SK-N-SH treated with all-trans-retinoic acid at 6 μM for 48 hours (cell line): ENCODE measurements around the gene PMS2.

Experiments used
- ATAC-seq: fragments of 200-7000 bp; cut with Tn5 transposase; 3 replicates; pipeline ENCODE4 v1.9.1; 2020; ENCODE audit warnings: mild to moderate bottlenecking, moderate library complexity
- ARNTL ChIP-seq: fragments of 450-650 bp; formaldehyde crosslinking; IDR thresholded peaks from 2 replicates; pipeline ENCODE4 v1.5.0; 2020; ENCODE audit warnings: low read depth, mild to moderate bottlenecking, moderate library complexity, borderline replicate concordance
- BACH2 ChIP-seq: fragments of 250-450 bp; sonication (Bioruptor Pico); IDR thresholded peaks from 2 replicates; pipeline ENCODE4 v1.9.0; 2021; ENCODE audit warnings: mild to moderate bottlenecking, borderline replicate concordance
- CSDC2 ChIP-seq: fragments of 250-450 bp; sonication (Bioruptor Pico); IDR thresholded peaks from 2 replicates; pipeline ENCODE4 v1.5.0; 2020; ENCODE audit warnings: mild to moderate bottlenecking, moderate library complexity
- ESRRG ChIP-seq: fragments of 250-450 bp; sonication (Bioruptor Pico); IDR thresholded peaks from 2 replicates; pipeline ENCODE4 v1.6.1; 2021; ENCODE audit warnings: mild to moderate bottlenecking
- GLIS3 ChIP-seq: fragments of 250-450 bp; sonication (Bioruptor Pico); IDR thresholded peaks from 2 replicates; pipeline ENCODE4 v1.5.0; 2020; ENCODE audit warnings: mild to moderate bottlenecking, moderate library complexity
- OSR1 ChIP-seq: fragments of 250-450 bp; sonication (Bioruptor Pico); IDR thresholded peaks from 2 replicates; pipeline ENCODE4 v1.8.0; 2022; ENCODE audit warnings: moderate library complexity, mild to moderate bottlenecking, inconsistent platforms
- PPARA ChIP-seq: fragments of 250-450 bp; sonication (Bioruptor Pico); IDR thresholded peaks from 2 replicates; pipeline ENCODE4 v1.5.0; 2020; ENCODE audit warnings: mild to moderate bottlenecking, borderline replicate concordance
- RARB ChIP-seq: fragments of 250-450 bp; sonication (Bioruptor Pico); IDR thresholded peaks from 2 replicates; pipeline ENCODE4 v1.8.0; 2021; ENCODE audit warnings: mild to moderate bottlenecking, moderate library complexity
- SNAI2 ChIP-seq: fragments of 250-450 bp; sonication (Bioruptor Pico); IDR thresholded peaks from 2 replicates; pipeline ENCODE4 v1.5.0; 2020; ENCODE audit warnings: mild to moderate bottlenecking, moderate library complexity
- TCF4 ChIP-seq: fragments of 250-450 bp; sonication (Bioruptor Pico); IDR thresholded peaks from 2 replicates; pipeline ENCODE4 v1.8.0; 2021; ENCODE audit warnings: mild to moderate bottlenecking, moderate library complexity, borderline replicate concordance
- TOX ChIP-seq: fragments of 250-450 bp; sonication (Bioruptor Pico); IDR thresholded peaks from 2 replicates; pipeline ENCODE4 v1.8.0; 2021; ENCODE audit warnings: mild to moderate bottlenecking, moderate library complexity, borderline replicate concordance
- ZC3H10 ChIP-seq: fragments of 250-450 bp; sonication (Bioruptor Pico); IDR thresholded peaks from 2 replicates; pipeline ENCODE4 v1.5.1; 2021; ENCODE audit warnings: mild to moderate bottlenecking, moderate library complexity
- ZFP3 ChIP-seq: fragments of 250-450 bp; sonication (Bioruptor Pico); IDR thresholded peaks from 2 replicates; pipeline ENCODE4 v1.5.0; 2020; ENCODE audit warnings: mild to moderate bottlenecking, moderate library complexity
- ZFP30 ChIP-seq: fragments of 450-650 bp; formaldehyde crosslinking; IDR thresholded peaks from 2 replicates; pipeline ENCODE4 v1.5.0; 2022; ENCODE audit warnings: mild to moderate bottlenecking, moderate library complexity
- ZNF565 ChIP-seq: fragments of 450-650 bp; formaldehyde crosslinking; conservative IDR thresholded peaks from 2 replicates; pipeline ENCODE4 v1.5.0; 2020; ENCODE audit warnings: low read depth, mild to moderate bottlenecking, moderate library complexity
- ZNF70 ChIP-seq: fragments of 450-650 bp; formaldehyde crosslinking; IDR thresholded peaks from 2 replicates; pipeline ENCODE4 v1.5.0; 2020; ENCODE audit warnings: mild to moderate bottlenecking, moderate library complexity
- ZNF8 ChIP-seq: fragments of 450-650 bp; formaldehyde crosslinking; IDR thresholded peaks from 2 replicates; pipeline ENCODE4 v1.5.0; 2020; ENCODE audit warnings: mild to moderate bottlenecking, moderate library complexity
- TF ChIP-seq, protein P1 (sequence below): fragments of 250-450 bp; sonication (Bioruptor Pico); IDR thresholded peaks from 2 replicates; pipeline ENCODE4 v1.8.0; 2021; ENCODE audit warnings: low read depth, mild to moderate bottlenecking, moderate library complexity, borderline replicate concordance
- TF ChIP-seq, protein P2 (sequence below): fragments of 250-450 bp; sonication (Bioruptor Pico); IDR thresholded peaks from 2 replicates; pipeline ENCODE4 v1.5.1; 2020; ENCODE audit warnings: low read depth, mild to moderate bottlenecking, moderate library complexity
- TF ChIP-seq, protein P3 (sequence below): fragments of 250-450 bp; sonication (Bioruptor Pico); IDR thresholded peaks from 2 replicates; pipeline ENCODE4 v1.5.0; 2020; ENCODE audit warnings: mild to moderate bottlenecking, moderate library complexity
- TF ChIP-seq, protein P4 (sequence below): fragments of 250-450 bp; sonication (Bioruptor Pico); IDR thresholded peaks from 2 replicates; pipeline ENCODE4 v1.8.0; 2020; ENCODE audit warnings: mild to moderate bottlenecking, moderate library complexity, borderline replicate concordance

PMS2 gene

DNA sequence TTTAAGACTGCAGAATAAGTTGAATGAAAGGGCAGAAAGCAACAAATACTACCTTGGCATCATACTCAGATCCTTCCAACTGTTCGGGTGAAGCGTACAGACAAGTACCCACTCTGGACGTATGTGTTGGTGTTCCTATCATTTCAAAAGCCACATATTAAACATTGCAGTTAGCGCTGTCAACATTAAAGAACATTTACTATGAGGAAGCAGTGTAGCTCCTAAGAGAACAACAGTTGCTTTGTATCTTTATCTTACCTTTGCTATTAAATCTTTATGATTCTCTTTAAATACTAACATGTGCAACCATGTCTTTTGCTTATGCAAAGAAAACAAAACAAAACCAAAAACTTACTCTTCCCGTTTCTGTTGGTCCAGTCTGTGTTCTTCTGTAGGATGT is 19.7 kb upstream of the PMS2 start:
- TF ChIP-seq TCF4 (no peak), GLIS3 (CRISPR knock-in tag) (no peak), ARNTL (CRISPR knock-in tag) (no peak), ZC3H10 (CRISPR knock-in tag) (no peak), OSR1 (CRISPR knock-in tag) (no peak), ZNF70 (CRISPR knock-in tag) (no peak), ZFP3 (no peak), TOX (CRISPR knock-in tag) (no peak), RARB (CRISPR knock-in tag) (no peak), SNAI2 (CRISPR knock-in tag) (no peak), PPARA (CRISPR knock-in tag) (no peak), BACH2 (CRISPR knock-in tag) (no peak)
- TF ChIP-seq, protein P1, sequence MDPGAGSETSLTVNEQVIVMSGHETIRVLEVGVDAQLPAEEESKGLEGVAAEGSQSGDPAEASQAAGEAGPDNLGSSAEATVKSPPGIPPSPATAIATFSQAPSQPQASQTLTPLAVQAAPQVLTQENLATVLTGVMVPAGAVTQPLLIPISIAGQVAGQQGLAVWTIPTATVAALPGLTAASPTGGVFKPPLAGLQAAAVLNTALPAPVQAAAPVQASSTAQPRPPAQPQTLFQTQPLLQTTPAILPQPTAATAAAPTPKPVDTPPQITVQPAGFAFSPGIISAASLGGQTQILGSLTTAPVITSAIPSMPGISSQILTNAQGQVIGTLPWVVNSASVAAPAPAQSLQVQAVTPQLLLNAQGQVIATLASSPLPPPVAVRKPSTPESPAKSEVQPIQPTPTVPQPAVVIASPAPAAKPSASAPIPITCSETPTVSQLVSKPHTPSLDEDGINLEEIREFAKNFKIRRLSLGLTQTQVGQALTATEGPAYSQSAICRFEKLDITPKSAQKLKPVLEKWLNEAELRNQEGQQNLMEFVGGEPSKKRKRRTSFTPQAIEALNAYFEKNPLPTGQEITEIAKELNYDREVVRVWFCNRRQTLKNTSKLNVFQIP (CRISPR knock-in tag): no peak
- TF ChIP-seq, protein P2, sequence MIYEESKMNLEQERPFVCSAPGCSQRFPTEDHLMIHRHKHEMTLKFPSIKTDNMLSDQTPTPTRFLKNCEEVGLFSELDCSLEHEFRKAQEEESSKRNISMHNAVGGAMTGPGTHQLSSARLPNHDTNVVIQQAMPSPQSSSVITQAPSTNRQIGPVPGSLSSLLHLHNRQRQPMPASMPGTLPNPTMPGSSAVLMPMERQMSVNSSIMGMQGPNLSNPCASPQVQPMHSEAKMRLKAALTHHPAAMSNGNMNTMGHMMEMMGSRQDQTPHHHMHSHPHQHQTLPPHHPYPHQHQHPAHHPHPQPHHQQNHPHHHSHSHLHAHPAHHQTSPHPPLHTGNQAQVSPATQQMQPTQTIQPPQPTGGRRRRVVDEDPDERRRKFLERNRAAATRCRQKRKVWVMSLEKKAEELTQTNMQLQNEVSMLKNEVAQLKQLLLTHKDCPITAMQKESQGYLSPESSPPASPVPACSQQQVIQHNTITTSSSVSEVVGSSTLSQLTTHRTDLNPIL: no peak
- TF ChIP-seq, protein P3, sequence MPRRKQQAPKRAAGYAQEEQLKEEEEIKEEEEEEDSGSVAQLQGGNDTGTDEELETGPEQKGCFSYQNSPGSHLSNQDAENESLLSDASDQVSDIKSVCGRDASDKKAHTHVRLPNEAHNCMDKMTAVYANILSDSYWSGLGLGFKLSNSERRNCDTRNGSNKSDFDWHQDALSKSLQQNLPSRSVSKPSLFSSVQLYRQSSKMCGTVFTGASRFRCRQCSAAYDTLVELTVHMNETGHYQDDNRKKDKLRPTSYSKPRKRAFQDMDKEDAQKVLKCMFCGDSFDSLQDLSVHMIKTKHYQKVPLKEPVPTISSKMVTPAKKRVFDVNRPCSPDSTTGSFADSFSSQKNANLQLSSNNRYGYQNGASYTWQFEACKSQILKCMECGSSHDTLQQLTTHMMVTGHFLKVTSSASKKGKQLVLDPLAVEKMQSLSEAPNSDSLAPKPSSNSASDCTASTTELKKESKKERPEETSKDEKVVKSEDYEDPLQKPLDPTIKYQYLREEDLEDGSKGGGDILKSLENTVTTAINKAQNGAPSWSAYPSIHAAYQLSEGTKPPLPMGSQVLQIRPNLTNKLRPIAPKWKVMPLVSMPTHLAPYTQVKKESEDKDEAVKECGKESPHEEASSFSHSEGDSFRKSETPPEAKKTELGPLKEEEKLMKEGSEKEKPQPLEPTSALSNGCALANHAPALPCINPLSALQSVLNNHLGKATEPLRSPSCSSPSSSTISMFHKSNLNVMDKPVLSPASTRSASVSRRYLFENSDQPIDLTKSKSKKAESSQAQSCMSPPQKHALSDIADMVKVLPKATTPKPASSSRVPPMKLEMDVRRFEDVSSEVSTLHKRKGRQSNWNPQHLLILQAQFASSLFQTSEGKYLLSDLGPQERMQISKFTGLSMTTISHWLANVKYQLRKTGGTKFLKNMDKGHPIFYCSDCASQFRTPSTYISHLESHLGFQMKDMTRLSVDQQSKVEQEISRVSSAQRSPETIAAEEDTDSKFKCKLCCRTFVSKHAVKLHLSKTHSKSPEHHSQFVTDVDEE (CRISPR knock-in tag): no peak
- no peak for ATAC-seq

DNA sequence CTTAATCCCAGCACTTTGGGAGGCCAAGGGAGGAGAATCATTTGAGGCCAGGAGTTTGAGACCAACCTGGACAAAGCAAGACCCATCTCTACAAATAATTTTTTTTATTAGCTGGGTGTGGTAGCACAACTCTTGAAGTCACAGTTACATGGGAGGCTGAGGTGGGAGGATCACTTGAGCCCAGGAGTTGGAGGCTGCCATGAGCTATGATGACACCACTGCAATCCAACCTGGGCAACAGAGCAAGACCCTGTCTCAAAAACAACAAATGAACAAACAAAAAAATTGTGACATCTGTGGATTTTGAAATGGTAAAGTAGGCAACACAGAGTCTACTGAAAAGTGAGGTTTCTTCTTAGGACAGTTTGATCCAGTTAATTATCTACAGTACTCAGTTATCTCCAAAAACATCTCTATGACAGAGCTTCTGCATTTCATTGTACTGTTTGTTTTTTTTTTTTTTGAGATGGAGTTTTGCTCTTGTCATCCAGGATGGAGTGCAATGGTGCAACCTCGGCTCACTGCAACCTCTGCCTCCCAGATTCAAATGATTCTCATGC is 19.0 kb upstream of the PMS2 start:
- ATAC-seq: no peak
- TF ChIP-seq OSR1 (CRISPR knock-in tag): no peak
- no peak for TF ChIP-seq TOX (CRISPR knock-in tag)
- TF ChIP-seq, protein P3 (CRISPR knock-in tag): no peak
- TF ChIP-seq, protein P4, sequence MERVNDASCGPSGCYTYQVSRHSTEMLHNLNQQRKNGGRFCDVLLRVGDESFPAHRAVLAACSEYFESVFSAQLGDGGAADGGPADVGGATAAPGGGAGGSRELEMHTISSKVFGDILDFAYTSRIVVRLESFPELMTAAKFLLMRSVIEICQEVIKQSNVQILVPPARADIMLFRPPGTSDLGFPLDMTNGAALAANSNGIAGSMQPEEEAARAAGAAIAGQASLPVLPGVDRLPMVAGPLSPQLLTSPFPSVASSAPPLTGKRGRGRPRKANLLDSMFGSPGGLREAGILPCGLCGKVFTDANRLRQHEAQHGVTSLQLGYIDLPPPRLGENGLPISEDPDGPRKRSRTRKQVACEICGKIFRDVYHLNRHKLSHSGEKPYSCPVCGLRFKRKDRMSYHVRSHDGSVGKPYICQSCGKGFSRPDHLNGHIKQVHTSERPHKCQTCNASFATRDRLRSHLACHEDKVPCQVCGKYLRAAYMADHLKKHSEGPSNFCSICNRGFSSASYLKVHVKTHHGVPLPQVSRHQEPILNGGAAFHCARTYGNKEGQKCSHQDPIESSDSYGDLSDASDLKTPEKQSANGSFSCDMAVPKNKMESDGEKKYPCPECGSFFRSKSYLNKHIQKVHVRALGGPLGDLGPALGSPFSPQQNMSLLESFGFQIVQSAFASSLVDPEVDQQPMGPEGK: no peak
- TF ChIP-seq CSDC2: no peak
- TF ChIP-seq PPARA (CRISPR knock-in tag): no peak
- no peak for TF ChIP-seq ZFP30 (CRISPR knock-in tag)
- no peak for TF ChIP-seq ZNF70 (CRISPR knock-in tag)
- TF ChIP-seq, protein P1 (CRISPR knock-in tag): no peak
- TF ChIP-seq GLIS3 (CRISPR knock-in tag): no peak
- no peak for TF ChIP-seq BACH2 (CRISPR knock-in tag)
- TF ChIP-seq ZNF8: no peak
- no peak for TF ChIP-seq SNAI2 (CRISPR knock-in tag)
- TF ChIP-seq, protein P2: no peak
- no peak for TF ChIP-seq ESRRG
- TF ChIP-seq ZNF565 (CRISPR knock-in tag): no peak
- TF ChIP-seq ZC3H10 (CRISPR knock-in tag): no peak
